HL-60 (cell line): ENCODE data around the gene DDX60.

ENCODE experiments used
- CTCF ChIP-seq: IDR thresholded peaks from one replicate; pipeline ENCODE4 v1.5.1; 2011; ENCODE audit warnings: low read length, control low read depth, inconsistent platforms; ENCODE audit not compliant: insufficient read depth
- GABPA ChIP-seq: IDR thresholded peaks from 2 replicates; pipeline ENCODE4 v1.6.1; 2012; ENCODE audit warnings: low read depth
- POLR2AphosphoS5 ChIP-seq: IDR thresholded peaks from 2 replicates; pipeline ENCODE4 v1.6.1; 2012; ENCODE audit warnings: low read depth
- REST ChIP-seq: IDR thresholded peaks from 2 replicates; pipeline ENCODE4 v1.6.1; 2012; ENCODE audit warnings: low read depth; ENCODE audit not compliant: insufficient replicate concordance

- TF ChIP-seq CTCF = no peak
- no peak for TF ChIP-seq GABPA
- no peak for TF ChIP-seq POLR2AphosphoS5
- no peak for TF ChIP-seq REST
These were observed 70.3 kb downstream of the DDX60 start for GRCh38 chr4:168248176-168248710.
